HEK293T (cell line): ENCODE data around the gene TAL1.

Experiments
- BHLHE40 ChIP-seq: fragments of 450-650 bp; IDR thresholded peaks from 2 replicates; pipeline ENCODE4 v1.6.1; 2016; ENCODE audit warnings: mild to moderate bottlenecking, moderate library complexity, borderline replicate concordance
- ELF4 ChIP-seq: fragments of 450-650 bp; IDR thresholded peaks from 2 replicates; pipeline ENCODE4 v1.6.1; 2017; ENCODE audit warnings: antibody characterized with exemption
- FOXA1 ChIP-seq: fragments of 450-650 bp; IDR thresholded peaks from 2 replicates; pipeline ENCODE4 v1.6.1; 2016; ENCODE audit warnings: mild to moderate bottlenecking
- FOXM1 ChIP-seq: fragments of 450-650 bp; IDR thresholded peaks from 2 replicates; pipeline ENCODE4 v1.6.1; 2017; ENCODE audit warnings: mild to moderate bottlenecking, borderline replicate concordance
- L3MBTL2 ChIP-seq: fragments of 450-650 bp; conservative IDR thresholded peaks from 2 replicates; pipeline ENCODE4 v1.6.1; 2016; ENCODE audit warnings: mild to moderate bottlenecking
- NFRKB ChIP-seq: fragments of 450-650 bp; IDR thresholded peaks from 2 replicates; pipeline ENCODE4 v1.6.1; 2016; ENCODE audit warnings: mild to moderate bottlenecking, moderate library complexity
- ZNF384 ChIP-seq: fragments of 450-650 bp; IDR thresholded peaks from 2 replicates; pipeline ENCODE4 v1.6.1; 2016

GRCh38 chr1:47172782-47173181, 59.2 kb downstream of the TAL1 start:
- TF ChIP-seq FOXA1 (no peak), ELF4 (no peak), NFRKB (no peak), L3MBTL2 (no peak), BHLHE40 (no peak), FOXM1 (no peak), ZNF384 (no peak)
